ENCODE data around the gene BCAP29. TPM values are rescaled to one million over a fixed set of nuclear protein-coding genes. Genes with fewer than 3 reads are reported as not detected.
A peak's percentile ranks its signal among the peaks of the same experiment; 100 is the strongest.

Gene BCAP29
- total RNA-seq, 1 donor from 2014 or later = 25.0 TPM

DNA sequence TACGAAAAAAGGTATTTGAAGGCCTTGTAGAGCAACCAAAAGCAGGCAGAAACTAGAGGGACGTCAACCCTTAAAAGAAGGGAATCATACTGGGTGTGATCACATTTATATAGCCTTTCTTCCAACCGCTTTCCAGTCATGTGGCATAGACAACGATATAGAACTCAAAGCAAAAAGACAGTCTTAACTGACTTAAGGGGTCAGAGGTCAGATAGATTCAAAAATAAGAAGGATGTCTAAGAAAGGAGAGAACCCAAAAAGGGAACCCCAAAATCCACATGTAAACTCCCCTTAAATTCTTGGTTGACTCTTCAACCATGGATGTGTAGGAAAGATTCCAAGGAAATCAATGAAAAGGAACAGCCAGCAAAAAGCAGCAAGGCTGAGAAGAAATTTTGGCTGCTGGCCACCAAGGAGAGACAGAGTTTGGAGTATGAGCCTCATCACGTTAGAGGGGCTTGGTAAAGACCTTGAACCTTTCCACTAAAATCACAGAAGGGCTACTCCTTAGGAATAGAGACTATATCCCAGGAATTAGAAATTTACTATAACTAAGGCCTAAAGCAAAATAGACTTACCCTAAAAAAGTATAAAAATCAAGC, 8.6 kb downstream of the BCAP29 start:
- H3K27me3 ChIP-seq (ENCODE audit: control insufficient read depth, insufficient read depth, low read length) = no peaks in the 10 kb centered on the region
- H3K36me3 ChIP-seq (ENCODE audit: control insufficient read depth, insufficient read depth, low read length) = peaks cover 2% of the 10 kb centered on the region
- FAIRE-seq = no peak
- DNase-seq (ENCODE audit: low read depth) = no peak
- TF ChIP-seq, protein P1, sequence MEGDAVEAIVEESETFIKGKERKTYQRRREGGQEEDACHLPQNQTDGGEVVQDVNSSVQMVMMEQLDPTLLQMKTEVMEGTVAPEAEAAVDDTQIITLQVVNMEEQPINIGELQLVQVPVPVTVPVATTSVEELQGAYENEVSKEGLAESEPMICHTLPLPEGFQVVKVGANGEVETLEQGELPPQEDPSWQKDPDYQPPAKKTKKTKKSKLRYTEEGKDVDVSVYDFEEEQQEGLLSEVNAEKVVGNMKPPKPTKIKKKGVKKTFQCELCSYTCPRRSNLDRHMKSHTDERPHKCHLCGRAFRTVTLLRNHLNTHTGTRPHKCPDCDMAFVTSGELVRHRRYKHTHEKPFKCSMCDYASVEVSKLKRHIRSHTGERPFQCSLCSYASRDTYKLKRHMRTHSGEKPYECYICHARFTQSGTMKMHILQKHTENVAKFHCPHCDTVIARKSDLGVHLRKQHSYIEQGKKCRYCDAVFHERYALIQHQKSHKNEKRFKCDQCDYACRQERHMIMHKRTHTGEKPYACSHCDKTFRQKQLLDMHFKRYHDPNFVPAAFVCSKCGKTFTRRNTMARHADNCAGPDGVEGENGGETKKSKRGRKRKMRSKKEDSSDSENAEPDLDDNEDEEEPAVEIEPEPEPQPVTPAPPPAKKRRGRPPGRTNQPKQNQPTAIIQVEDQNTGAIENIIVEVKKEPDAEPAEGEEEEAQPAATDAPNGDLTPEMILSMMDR (IDR thresholded peaks at IDR 0.05; ENCODE audit: insufficient read depth, low read length, severe bottlenecking) = no peak
- no peak overlapping the region for H3K4me3 ChIP-seq (ENCODE audit: low read depth, low read length)

GRCh38 chr7:107591421-107591820, 11.4 kb downstream of the BCAP29 start:
- Histone ChIP-seq H3K36me3 (ENCODE audit: control insufficient read depth, insufficient read depth, low read length) (no peaks in the 10 kb centered on the region), H3K27me3 (ENCODE audit: control insufficient read depth, insufficient read depth, low read length) (no peaks in the 10 kb centered on the region), H3K4me3 (ENCODE audit: low read depth, low read length) (no peak overlapping the region)
- DNase-seq (ENCODE audit: low read depth) (no peak), FAIRE-seq (no peak)
- TF ChIP-seq, protein P1 (IDR thresholded peaks at IDR 0.05; ENCODE audit: insufficient read depth, low read length, severe bottlenecking) = no peak

DNA sequence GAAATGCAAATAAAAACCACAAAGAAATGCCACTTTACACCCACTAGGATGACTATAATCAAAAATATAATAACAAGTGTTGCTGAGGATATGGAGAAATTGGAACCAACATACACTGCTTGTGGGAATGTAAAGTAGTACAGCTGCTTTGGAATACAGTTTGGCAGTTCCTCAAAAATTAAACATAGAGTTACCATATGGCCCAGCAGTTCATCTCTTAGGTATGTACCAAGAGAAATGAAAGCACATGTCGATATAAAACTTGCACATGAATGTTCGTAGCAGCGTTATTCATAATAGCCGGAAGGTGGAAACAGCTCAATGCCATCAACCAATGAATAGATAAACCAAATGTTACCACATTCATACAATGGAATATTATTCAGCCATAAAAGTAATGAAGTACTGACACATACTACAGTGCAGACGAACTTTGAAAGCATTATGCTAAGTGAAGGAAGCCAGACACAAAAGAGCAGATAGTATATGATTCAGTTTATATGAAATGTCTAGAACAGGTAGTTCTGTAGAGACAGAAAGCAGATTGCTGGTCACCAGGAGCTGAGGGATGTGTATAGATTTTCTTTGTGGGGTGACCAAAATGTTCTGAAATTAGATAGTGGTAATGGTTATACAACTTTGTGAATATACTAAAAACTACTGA, 12.4 kb downstream of the BCAP29 start:
- Histone ChIP-seq H3K27me3 (ENCODE audit: control insufficient read depth, insufficient read depth, low read length) (no peaks in the 10 kb centered on the region), H3K36me3 (ENCODE audit: control insufficient read depth, insufficient read depth, low read length) (no peaks in the 10 kb centered on the region), H3K4me3 (ENCODE audit: low read depth, low read length) (no peak overlapping the region)
- FAIRE-seq (no peak), DNase-seq (ENCODE audit: low read depth) (no peak)
- TF ChIP-seq, protein P1 (IDR thresholded peaks at IDR 0.05; ENCODE audit: insufficient read depth, low read length, severe bottlenecking) = no peak

DNA sequence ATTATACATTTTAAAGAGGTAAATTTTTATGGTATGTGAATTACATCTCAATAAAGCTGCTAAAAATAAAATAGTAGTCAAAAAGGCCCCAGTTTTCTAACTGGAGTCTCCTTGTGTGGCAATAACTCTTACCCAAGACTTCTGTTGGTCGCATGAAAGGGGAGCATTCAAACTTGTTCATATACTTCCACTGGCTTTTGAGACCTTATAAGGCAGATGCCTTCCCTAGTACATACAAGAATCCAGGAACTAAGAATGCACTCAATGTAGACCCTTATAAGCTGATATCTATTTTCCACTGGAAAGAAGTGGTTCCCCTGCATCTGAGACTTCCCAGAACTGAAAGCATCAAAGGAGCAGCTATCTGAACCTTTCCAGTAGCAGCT, 13.0 kb downstream of the BCAP29 start:
- no peak overlapping the region for H3K4me3 ChIP-seq (ENCODE audit: low read depth, low read length)
- no peaks in the 10 kb centered on the region for H3K36me3 ChIP-seq (ENCODE audit: control insufficient read depth, insufficient read depth, low read length)
- TF ChIP-seq, protein P1 (IDR thresholded peaks at IDR 0.05; ENCODE audit: insufficient read depth, low read length, severe bottlenecking) = no peak
- FAIRE-seq = no peak
- DNase-seq (ENCODE audit: low read depth) = no peak
- H3K27me3 ChIP-seq (ENCODE audit: control insufficient read depth, insufficient read depth, low read length) = no peaks in the 10 kb centered on the region

DNA sequence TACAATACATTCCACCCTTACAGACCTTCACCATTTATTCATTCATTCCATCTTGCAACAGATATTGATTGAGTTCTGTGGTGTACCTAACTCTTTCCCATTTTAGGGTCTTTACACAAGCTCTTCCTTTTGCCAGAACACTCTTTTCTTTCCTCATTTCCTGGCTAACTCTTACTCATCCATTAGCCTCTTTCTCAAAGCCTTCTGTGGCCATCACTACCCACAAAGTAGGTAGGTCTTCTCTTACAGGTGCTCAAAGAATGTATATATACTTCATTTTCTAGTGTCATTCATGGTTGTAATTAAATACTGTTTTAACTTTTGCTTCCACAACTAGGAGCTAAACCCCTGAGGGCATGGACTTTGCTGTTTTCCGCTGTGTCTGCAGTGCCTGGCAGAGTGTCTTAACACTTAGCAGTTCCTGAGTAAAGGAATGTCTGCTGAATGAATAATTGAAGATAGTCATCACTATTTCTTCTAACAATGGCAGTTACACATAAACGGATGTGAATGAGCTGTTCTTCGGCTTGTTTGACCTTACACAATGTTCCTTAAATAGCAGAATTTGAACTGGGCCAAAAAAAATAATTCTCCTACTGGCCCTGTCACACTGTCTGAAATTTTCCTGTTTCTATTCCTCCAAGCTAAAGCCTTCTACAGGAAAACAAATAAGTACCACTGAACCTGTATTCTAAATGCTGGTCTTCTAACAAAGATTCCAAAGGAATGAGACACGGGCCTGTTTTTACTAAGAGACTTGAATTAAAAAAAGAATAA, 15.1 kb downstream of the BCAP29 start:
- no peaks in the 10 kb centered on the region for H3K27me3 ChIP-seq (ENCODE audit: control insufficient read depth, insufficient read depth, low read length)
- H3K36me3 ChIP-seq (ENCODE audit: control insufficient read depth, insufficient read depth, low read length) = no peaks in the 10 kb centered on the region
- DNase-seq (ENCODE audit: low read depth) (peak; percentile 97), FAIRE-seq (peak; percentile 77)
- no peak overlapping the region for H3K4me3 ChIP-seq (ENCODE audit: low read depth, low read length)
- TF ChIP-seq, protein P1 (IDR thresholded peaks at IDR 0.05; ENCODE audit: insufficient read depth, low read length, severe bottlenecking) = no peak
